Fibroblast of lung (primary cell): ENCODE results near the gene MROH2B.

Experiments
- CTCF ChIP-seq, 2 donors: IDR thresholded peaks in 1 of 2; conservative IDR thresholded peaks in 1 of 2; 1 replicate in 1 of 2; 2 replicates in 1 of 2; pipeline ENCODE4 v1.5.1; 2011 to 2012; ENCODE audit warnings: low read length in 2 of 2, control low read depth in 1 of 2, inconsistent platforms in 1 of 2, low read depth in 1 of 2, mild to moderate bottlenecking in 1 of 2
- EZH2 ChIP-seq: IDR thresholded peaks from 2 replicates; pipeline ENCODE4 v1.5.1; 2012; ENCODE audit warnings: low read length, control low read depth, mild to moderate bottlenecking; ENCODE audit errors: missing control alignments

- TF ChIP-seq CTCF (conservative IDR thresholded peaks at IDR 0.05 in 1 of 2, IDR thresholded peaks at IDR 0.05 in 1 of 2; ENCODE audit: low read depth in 1 of 2, low read length in 2 of 2) (no peak), EZH2 (no peak)
These were observed 72.0 kb downstream of the MROH2B start for GRCh38 chr5:40999142-40999541.
